ENCODE results near the gene LHFPL6. TPM values are rescaled to one million over a fixed set of nuclear protein-coding genes. Genes with fewer than 3 reads are reported as not detected.
A peak's percentile ranks its signal among the peaks of the same experiment; 100 is the strongest.

Gene LHFPL6
- total RNA-seq, 2 donors from 2014 or later = 0.50 TPM; not detected in 1

DNA sequence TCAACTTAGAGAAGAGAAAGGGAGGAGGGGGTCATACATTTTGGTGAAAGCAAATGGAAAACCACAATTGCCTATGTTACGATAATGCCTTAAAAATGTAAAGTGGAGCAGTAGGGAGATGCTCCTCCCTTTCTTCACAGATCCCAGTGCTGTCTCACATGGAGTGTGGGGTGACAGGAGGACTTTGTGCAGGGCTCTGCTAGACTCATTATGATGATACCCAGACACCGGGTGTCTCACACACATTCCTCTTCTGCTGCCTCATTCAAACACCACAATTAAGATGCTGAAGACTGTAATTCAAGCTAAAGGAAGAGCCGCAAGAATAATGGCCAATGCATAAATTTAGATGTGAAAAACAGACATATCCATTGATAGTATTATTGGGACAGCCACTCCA is 150.6 kb downstream of the LHFPL6 start:
- Mint-ChIP-seq H3K4me3 (no peak overlapping the region), H3K4me1 (no peaks in the 10 kb centered on the region), H3K27me3 (peaks cover 39% of the 10 kb centered on the region), H3K36me3 (ENCODE audit: low read depth) (no peaks in the 10 kb centered on the region), H3K27ac (no peak overlapping the region)
- ATAC-seq (no peak), DNase-seq (no peak)
- no peaks in the 10 kb centered on the region for H3K9me3 ChIP-seq (ENCODE audit: control insufficient read depth, low read length, poor library complexity, severe bottlenecking)

DNA sequence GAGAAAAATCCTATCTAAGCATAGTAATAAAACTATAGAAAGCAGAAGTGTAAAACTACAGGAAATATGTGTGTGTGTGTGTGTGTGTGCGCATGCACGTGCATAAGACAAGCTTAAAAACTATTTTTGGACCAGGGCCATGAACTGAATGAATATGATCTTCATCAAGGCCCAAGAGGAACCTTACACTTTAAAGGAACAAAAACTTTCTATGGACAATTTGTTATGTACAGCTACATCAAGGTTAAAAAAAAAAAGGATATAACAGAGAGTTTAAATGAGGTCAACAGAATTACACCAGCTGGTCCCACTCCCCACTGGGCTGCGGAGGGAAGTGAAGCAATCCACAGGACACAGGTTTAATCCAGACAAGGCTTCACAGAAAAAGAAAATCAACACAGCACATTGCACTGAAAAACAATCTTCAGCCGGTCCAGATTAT is 151.1 kb downstream of the LHFPL6 start:
- Mint-ChIP-seq H3K4me3 (no peak overlapping the region), H3K27me3 (peaks cover 42% of the 10 kb centered on the region), H3K4me1 (no peaks in the 10 kb centered on the region), H3K36me3 (ENCODE audit: low read depth) (no peaks in the 10 kb centered on the region), H3K27ac (no peak overlapping the region)
- H3K9me3 ChIP-seq (ENCODE audit: control insufficient read depth, low read length, poor library complexity, severe bottlenecking) = no peaks in the 10 kb centered on the region
- ATAC-seq = peak; percentile 40
- DNase-seq = no peak

DNA sequence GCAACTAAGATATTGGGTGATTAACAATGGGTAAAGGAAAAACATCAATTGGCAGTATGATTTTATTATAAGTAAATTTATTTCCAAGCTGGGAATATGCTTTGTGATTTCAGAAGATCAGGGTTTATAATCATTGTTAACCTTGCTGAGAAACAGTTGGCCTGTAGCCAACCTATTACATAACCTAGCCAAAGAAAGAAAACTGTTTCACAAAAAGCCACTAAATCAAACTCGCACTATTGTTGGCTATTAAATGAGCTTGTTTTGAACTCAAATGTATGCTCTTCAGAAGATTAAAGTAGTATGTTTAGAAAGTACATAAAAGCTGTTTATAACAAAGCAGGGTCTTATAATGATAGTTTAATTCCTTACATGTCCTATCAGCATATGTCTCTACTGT is 151.7 kb downstream of the LHFPL6 start:
- no peaks in the 10 kb centered on the region for H3K36me3 Mint-ChIP-seq (ENCODE audit: low read depth)
- H3K4me3 Mint-ChIP-seq = no peak overlapping the region
- H3K27me3 Mint-ChIP-seq = peaks cover 48% of the 10 kb centered on the region
- DNase-seq (no peak), ATAC-seq (no peak)
- no peaks in the 10 kb centered on the region for H3K4me1 Mint-ChIP-seq
- no peak overlapping the region for H3K27ac Mint-ChIP-seq
- no peaks in the 10 kb centered on the region for H3K9me3 ChIP-seq (ENCODE audit: control insufficient read depth, low read length, poor library complexity, severe bottlenecking)

DNA sequence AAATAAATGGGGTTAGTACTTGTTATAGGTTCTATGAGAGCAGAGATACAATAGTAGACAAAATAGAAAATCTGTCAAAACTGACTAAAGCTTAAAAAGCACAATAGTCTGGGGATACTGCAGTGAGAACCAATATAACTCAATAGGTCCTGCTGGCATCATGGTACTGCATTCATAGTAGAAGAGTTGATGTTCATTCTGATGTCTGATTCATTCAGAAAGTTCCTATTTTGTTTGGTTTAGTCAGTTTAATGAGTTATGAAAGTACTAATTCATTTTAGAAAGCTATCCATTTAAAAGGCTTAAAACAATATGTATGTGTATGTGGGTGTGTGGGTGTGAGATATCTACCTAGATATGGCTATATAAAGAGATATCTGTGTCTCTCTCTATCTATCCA is 152.8 kb downstream of the LHFPL6 start:
- Mint-ChIP-seq H3K4me1 (no peaks in the 10 kb centered on the region), H3K27me3 (peaks cover 47% of the 10 kb centered on the region), H3K27ac (no peak overlapping the region), H3K36me3 (ENCODE audit: low read depth) (no peaks in the 10 kb centered on the region), H3K4me3 (no peak overlapping the region)
- DNase-seq = no peak
- no peaks in the 10 kb centered on the region for H3K9me3 ChIP-seq (ENCODE audit: control insufficient read depth, low read length, poor library complexity, severe bottlenecking)
- no peak for ATAC-seq

DNA sequence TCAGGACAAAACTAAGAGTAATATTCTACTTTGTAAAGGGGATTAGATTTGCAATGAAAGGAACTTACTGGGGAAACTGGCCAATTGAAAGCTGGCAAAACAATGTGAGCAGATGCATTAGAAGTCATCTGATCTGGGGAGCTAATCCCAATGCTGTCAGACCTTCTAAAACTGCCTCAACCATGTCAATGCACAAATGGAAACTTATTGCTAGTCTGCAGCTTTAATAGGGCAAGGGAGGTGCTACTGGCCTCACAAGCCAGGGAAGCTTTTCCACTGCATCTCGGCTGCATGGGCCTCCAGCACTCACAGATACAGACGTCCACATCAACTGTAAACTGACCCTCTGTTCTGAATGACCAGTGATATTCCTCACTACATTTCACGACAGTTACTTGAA is 154.2 kb downstream of the LHFPL6 start:
- Mint-ChIP-seq H3K36me3 (ENCODE audit: low read depth) (no peaks in the 10 kb centered on the region), H3K4me1 (no peaks in the 10 kb centered on the region), H3K27ac (no peak overlapping the region), H3K27me3 (peaks cover 52% of the 10 kb centered on the region), H3K4me3 (no peak overlapping the region)
- ATAC-seq (no peak), DNase-seq (no peak)
- H3K9me3 ChIP-seq (ENCODE audit: control insufficient read depth, low read length, poor library complexity, severe bottlenecking) = no peaks in the 10 kb centered on the region

DNA sequence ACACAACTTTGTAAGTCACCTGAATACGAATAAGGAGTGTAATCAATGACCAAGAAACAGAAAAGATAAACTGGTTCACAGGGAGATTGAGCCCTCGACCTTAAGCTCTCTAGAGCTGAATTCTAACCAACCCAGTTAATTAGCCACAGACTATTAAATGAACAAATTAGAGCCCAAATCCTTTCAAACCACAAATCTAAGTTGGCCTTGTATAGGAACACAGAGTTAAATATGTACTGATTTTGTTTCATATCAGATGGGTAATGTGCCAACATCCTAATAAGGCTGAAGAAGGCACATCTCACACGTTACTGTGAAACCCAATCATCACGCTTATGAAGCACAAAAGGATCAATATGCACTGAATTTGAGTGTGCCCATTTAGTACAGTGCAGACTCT is 156.1 kb downstream of the LHFPL6 start:
- Mint-ChIP-seq H3K27ac (no peak overlapping the region), H3K4me1 (no peaks in the 10 kb centered on the region), H3K36me3 (ENCODE audit: low read depth) (no peaks in the 10 kb centered on the region), H3K27me3 (peaks cover 47% of the 10 kb centered on the region), H3K4me3 (no peak overlapping the region)
- no peaks in the 10 kb centered on the region for H3K9me3 ChIP-seq (ENCODE audit: control insufficient read depth, low read length, poor library complexity, severe bottlenecking)
- DNase-seq (no peak), ATAC-seq (no peak)

DNA sequence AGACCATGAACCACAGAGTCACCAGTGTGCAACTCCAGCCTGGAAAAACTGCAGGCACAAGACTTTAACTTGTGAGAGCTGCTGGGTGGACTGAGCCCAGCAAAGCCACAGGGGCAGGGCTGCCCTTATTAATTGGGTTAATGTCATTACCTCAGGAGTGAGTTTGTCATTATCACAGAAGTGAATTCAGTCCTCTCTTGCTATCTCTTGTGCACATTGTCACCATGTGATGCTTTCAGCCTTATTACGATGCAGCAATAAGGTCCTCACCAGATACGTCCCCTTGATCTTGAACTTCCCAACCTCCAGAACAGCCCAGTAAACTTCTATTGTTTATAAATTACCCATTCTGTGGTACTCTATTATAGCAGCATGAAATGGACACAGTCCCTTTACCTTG is 158.1 kb downstream of the LHFPL6 start:
- no peaks in the 10 kb centered on the region for H3K36me3 Mint-ChIP-seq (ENCODE audit: low read depth)
- no peaks in the 10 kb centered on the region for H3K4me1 Mint-ChIP-seq
- ATAC-seq = no peak

DNA sequence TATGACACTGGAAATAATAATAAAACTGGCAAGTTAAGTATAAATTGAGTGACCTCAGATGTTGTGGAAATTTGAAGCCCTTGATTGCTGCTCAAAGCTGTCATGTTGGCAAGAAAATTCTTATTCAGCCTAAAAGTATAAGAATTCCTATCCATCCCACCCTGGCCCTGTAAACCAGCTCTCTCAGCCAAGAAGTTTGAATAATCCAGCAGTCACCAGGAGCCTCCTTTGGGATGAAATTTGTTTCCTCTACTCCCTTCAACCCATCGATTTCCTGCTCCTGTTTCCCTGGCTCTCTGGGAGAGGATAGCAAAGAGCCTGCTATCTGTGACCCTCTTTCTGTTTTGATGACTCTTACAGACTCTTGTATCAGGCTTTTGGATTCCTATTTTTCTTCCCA is 169.3 kb downstream of the LHFPL6 start:
- no peak overlapping the region for H3K4me3 Mint-ChIP-seq
- no peaks in the 10 kb centered on the region for H3K9me3 ChIP-seq (ENCODE audit: control insufficient read depth, low read length, poor library complexity, severe bottlenecking)
- H3K27ac Mint-ChIP-seq = no peak overlapping the region
- ATAC-seq = no peak
- H3K4me1 Mint-ChIP-seq = no peaks in the 10 kb centered on the region
- H3K27me3 Mint-ChIP-seq = peaks cover 11% of the 10 kb centered on the region
- DNase-seq = no peak
- no peaks in the 10 kb centered on the region for H3K36me3 Mint-ChIP-seq (ENCODE audit: low read depth)

More for the DNA sequence above, 158.1 kb downstream of the LHFPL6 start:
- no peak for DNase-seq
- Mint-ChIP-seq H3K27ac (no peak overlapping the region), H3K27me3 (peaks cover 46% of the 10 kb centered on the region), H3K4me3 (no peak overlapping the region)
- H3K9me3 ChIP-seq (ENCODE audit: control insufficient read depth, low read length, poor library complexity, severe bottlenecking) = no peaks in the 10 kb centered on the region

DNA sequence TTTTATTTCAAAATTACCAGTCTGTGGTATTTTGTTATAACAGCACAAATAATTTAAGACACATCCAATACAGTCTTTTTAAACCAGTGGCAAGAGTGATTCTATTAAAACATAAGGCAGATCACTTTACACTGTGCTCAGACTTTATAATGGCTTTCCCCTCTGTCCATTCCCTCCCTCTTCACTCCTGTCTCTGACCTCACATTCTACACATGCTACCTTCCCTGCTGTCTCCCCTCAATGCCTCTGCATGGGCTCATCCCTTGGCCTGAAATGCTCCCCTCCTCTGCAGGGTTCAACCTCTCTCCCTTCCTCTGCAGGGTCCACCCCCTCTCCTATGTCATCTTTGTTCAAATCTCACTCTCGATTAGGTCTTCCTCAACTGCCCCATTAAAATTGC is 170.8 kb downstream of the LHFPL6 start:
- ATAC-seq (no peak), DNase-seq (no peak)
- Mint-ChIP-seq H3K27me3 (peaks cover 11% of the 10 kb centered on the region), H3K4me1 (no peaks in the 10 kb centered on the region), H3K36me3 (ENCODE audit: low read depth) (no peaks in the 10 kb centered on the region), H3K27ac (no peak overlapping the region), H3K4me3 (no peak overlapping the region)
- no peaks in the 10 kb centered on the region for H3K9me3 ChIP-seq (ENCODE audit: control insufficient read depth, low read length, poor library complexity, severe bottlenecking)

DNA sequence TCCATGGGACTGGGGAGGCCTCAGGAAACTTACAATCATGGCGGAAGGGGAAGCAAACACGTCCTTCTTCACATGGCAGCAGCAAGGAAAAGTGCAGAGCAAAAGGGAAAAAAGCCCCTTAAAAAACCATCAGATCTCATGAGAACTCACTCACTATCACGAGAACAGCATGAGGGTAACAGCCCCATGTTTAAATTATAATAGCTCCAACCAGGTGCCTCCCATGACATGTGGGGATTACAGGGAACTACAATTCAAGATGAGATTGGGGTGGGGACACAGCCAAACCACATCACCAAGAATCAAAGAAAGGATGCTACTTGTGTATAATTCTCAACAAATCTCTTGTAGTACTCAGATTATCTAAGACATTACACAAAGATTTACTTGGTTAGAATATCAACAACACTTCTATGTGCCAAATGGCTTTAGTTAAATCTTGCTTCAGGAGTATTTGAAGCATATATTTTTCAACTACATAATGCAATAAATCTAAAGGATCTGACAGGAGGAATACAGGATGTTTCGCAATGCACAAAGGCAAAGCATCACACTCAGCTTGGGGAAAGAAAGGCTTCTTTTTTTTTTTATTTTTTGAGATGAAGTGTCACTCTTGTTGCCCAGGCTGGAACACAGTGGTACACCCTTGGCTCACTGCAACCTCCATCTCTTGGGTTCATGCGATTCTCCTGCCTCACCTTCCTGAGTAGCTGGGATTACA is 180.0 kb downstream of the LHFPL6 start:
- Mint-ChIP-seq H3K27ac (no peak overlapping the region), H3K4me1 (no peaks in the 10 kb centered on the region), H3K4me3 (no peak overlapping the region), H3K27me3 (peaks cover 34% of the 10 kb centered on the region), H3K36me3 (ENCODE audit: low read depth) (no peaks in the 10 kb centered on the region)
- DNase-seq = no peak
- ATAC-seq = no peak
- H3K9me3 ChIP-seq (ENCODE audit: control insufficient read depth, low read length, poor library complexity, severe bottlenecking) = no peaks in the 10 kb centered on the region

DNA sequence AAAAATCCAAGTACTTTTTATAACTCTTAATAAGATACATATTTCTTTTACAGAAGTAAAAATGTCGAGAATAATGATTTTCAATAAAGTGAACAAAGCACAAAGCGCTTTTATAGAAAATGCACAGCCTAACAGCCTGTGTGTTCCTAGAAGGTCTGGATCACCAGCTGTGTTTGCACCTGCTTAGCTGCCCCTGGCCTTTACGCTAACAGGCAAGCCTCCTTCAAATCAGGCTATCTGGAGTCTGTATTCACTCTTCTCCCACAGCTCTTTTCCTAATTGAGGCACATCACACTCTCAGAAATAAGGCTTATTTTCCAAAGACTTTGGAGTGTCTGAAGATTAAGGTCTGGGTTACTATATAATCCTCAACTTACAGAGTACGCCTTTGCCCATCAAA is 183.1 kb downstream of the LHFPL6 start:
- Mint-ChIP-seq H3K36me3 (ENCODE audit: low read depth) (no peaks in the 10 kb centered on the region), H3K27me3 (peaks cover 52% of the 10 kb centered on the region), H3K27ac (no peak overlapping the region), H3K4me3 (no peak overlapping the region), H3K4me1 (no peaks in the 10 kb centered on the region)
- H3K9me3 ChIP-seq (ENCODE audit: control insufficient read depth, low read length, poor library complexity, severe bottlenecking) = no peaks in the 10 kb centered on the region
- ATAC-seq (no peak), DNase-seq (no peak)

DNA sequence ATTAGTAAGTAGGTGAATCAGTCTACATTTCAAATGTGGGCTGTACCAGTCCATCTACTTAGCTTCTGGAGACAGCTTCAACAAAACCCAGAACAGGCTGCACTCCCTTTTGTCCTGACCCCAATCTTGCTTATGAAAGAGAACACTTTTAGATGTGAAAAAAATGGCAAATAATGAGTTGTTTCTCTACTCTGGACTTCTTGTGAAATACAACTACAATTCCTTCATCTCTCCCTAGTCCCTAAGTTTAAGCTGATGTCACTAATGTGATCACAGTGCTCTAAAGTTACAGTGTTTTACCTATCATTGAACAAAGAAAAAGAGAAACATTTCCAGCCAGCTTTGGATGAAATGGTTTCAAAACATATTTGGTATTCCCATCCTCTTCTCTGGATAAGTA is 183.9 kb downstream of the LHFPL6 start:
- Mint-ChIP-seq H3K27ac (no peak overlapping the region), H3K36me3 (ENCODE audit: low read depth) (no peaks in the 10 kb centered on the region), H3K4me1 (no peaks in the 10 kb centered on the region), H3K27me3 (peaks cover 57% of the 10 kb centered on the region), H3K4me3 (no peak overlapping the region)
- H3K9me3 ChIP-seq (ENCODE audit: control insufficient read depth, low read length, poor library complexity, severe bottlenecking) = no peaks in the 10 kb centered on the region
- DNase-seq (no peak), ATAC-seq (no peak)

DNA sequence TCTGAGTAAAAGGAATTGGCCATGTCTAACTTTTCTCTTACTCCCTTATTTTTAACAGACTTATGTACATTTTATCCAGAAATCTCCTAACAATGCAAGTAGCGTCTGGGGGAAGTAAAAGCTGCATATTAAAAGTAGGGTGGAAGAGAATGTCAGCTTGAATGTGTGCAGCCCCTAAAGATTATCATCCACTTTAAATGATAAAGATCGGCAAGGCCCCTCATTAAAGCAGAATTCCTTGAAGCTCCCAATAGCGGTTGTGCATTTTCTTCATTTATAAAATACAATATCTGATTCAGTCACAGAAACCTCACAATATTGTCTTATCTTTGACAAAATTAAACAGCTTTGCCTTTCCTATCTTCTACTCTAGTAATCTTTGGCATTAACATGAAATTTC is 184.6 kb downstream of the LHFPL6 start:
- Mint-ChIP-seq H3K27me3 (peaks cover 61% of the 10 kb centered on the region), H3K4me3 (no peak overlapping the region)

DNA sequence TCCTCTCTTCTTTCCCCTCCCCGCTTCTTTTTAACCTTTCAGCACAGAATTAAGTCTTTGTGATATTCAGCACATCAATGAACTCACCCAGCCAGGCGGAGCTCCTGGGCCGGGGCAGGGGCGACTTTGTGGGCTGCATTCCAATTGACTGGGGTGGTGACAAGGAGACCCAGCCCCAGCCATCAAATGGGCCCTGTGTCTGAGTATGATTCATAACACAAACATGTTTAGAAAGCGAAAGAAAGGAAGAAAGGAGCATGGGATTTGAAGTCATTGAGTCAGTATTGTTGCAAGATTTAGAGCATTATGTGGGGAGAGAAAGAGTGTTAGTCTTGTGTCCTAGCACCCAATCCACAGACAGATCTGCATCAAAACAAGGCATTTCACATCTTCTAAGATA is 185.3 kb downstream of the LHFPL6 start:
- peaks cover 65% of the 10 kb centered on the region for H3K27me3 Mint-ChIP-seq
- H3K9me3 ChIP-seq (ENCODE audit: control insufficient read depth, low read length, poor library complexity, severe bottlenecking) = no peaks in the 10 kb centered on the region
- ATAC-seq (no peak), DNase-seq (no peak)
- no peaks in the 10 kb centered on the region for H3K4me1 Mint-ChIP-seq
- H3K27ac Mint-ChIP-seq = no peak overlapping the region
- no peaks in the 10 kb centered on the region for H3K36me3 Mint-ChIP-seq (ENCODE audit: low read depth)
- no peak overlapping the region for H3K4me3 Mint-ChIP-seq

More for the DNA sequence above, 184.6 kb downstream of the LHFPL6 start:
- no peaks in the 10 kb centered on the region for H3K36me3 Mint-ChIP-seq (ENCODE audit: low read depth)
- ATAC-seq = no peak
- no peak overlapping the region for H3K27ac Mint-ChIP-seq
- H3K9me3 ChIP-seq (ENCODE audit: control insufficient read depth, low read length, poor library complexity, severe bottlenecking) = no peaks in the 10 kb centered on the region
- no peak for DNase-seq
- H3K4me1 Mint-ChIP-seq = no peaks in the 10 kb centered on the region

Data from T-helper 17 cell (primary cell).